Neuron (in vitro differentiated cells): ENCODE measurements around the gene C19orf18.
"Not testable (repeated sequence)": the region's sequence is repeated elsewhere in the genome, so short reads cannot be mapped to it uniquely, and the experiment has no call there.

Experiments used
- H2AFZ ChIP-seq: one replicate; pipeline ENCODE4 v1.6.1; 2013; ENCODE audit warnings: low read depth, mild to moderate bottlenecking, inconsistent platforms, low read length, moderate library complexity
- H3K27me3 ChIP-seq: one replicate; pipeline ENCODE4 v1.6.1; 2013; ENCODE audit warnings: low read length; ENCODE audit not compliant: insufficient read depth
- H3K36me3 ChIP-seq: one replicate; pipeline ENCODE4 v1.6.1; 2013; ENCODE audit warnings: low read length; ENCODE audit not compliant: insufficient read depth
- H3K4me1 ChIP-seq: one replicate; pipeline ENCODE4 v1.6.1; 2013; ENCODE audit warnings: low read length; ENCODE audit not compliant: insufficient read depth
- H3K4me3 ChIP-seq: 2 replicates; pipeline ENCODE4 v1.5.1; 2013; ENCODE audit warnings: mild to moderate bottlenecking, low read length, moderate library complexity
- H3K9me3 ChIP-seq: one replicate; pipeline ENCODE4 v1.6.1; 2013; ENCODE audit warnings: low read length

Gene C19orf18

GRCh38 chr19:57935731-57936130, 38.6 kb downstream of the C19orf18 start:
- H3K9me3 ChIP-seq: peaks cover 48% of the 10 kb centered on the region

GRCh38 chr19:57934820-57935665, 39.3 kb downstream of the C19orf18 start, which contains the start of gene ZNF418:
Gene ZNF418 (minus strand): TSS chr19:57935402. CDS start chr19:57933822, 1,580 bp downstream.
- Histone ChIP-seq H3K9me3 (peaks cover 53% of the 10 kb centered on the region), H3K27me3 (no peaks in the 10 kb centered on the region), H3K4me3 (peak within 1 kb of the TSS; percentile 85), H3K36me3 (peaks cover 36% of the 10 kb centered on the region), H3K4me1 (peaks cover 4% of the 10 kb centered on the region), H2AFZ (peak within 1 kb of the TSS; percentile 73)

More at GRCh38 chr19:57935731-57936130, 38.6 kb downstream of the C19orf18 start:
- Histone ChIP-seq H3K27me3 (no peaks in the 10 kb centered on the region), H3K4me3 (peak overlapping the region; percentile 85), H2AFZ (no peak overlapping the region), H3K36me3 (peaks cover 35% of the 10 kb centered on the region), H3K4me1 (peaks cover 4% of the 10 kb centered on the region)

- Histone ChIP-seq H3K4me1 (no peaks in the 10 kb centered on the region), H3K4me3 (no peak overlapping the region), H3K36me3 (peaks cover 84% of the 10 kb centered on the region), H2AFZ (no peak overlapping the region), H3K9me3 (peaks cover 83% of the 10 kb centered on the region), H3K27me3 (no peaks in the 10 kb centered on the region)
These were observed 46.7 kb downstream of the C19orf18 start for GRCh38 chr19:57927587-57927986.

GRCh38 chr19:57916168-57916995, 58.0 kb downstream of the C19orf18 start, which contains the start of gene ZNF417:
Gene ZNF417 (minus strand): TSS chr19:57916592. CDS start chr19:57916411, 181 bp downstream.
- peaks cover 26% of the 10 kb centered on the region for H3K9me3 ChIP-seq
- peak within 1 kb of the TSS; percentile 95 for H3K4me3 ChIP-seq
- peaks cover 11% of the 10 kb centered on the region for H3K4me1 ChIP-seq
- H3K36me3 ChIP-seq: peaks cover 51% of the 10 kb centered on the region
- not testable (repeated sequence) for H3K27me3 ChIP-seq
- peak within 1 kb of the TSS; percentile 12 for H2AFZ ChIP-seq

- no peaks in the 10 kb centered on the region for H3K27me3 ChIP-seq
These were observed 59.8 kb downstream of the C19orf18 start for GRCh38 chr19:57914531-57914930.

More at GRCh38 chr19:57914531-57914930, 59.8 kb downstream of the C19orf18 start:
- no peak overlapping the region for H2AFZ ChIP-seq
- peaks cover 24% of the 10 kb centered on the region for H3K9me3 ChIP-seq
- H3K36me3 ChIP-seq: peaks cover 43% of the 10 kb centered on the region
- no peak overlapping the region for H3K4me3 ChIP-seq
- peaks cover 11% of the 10 kb centered on the region for H3K4me1 ChIP-seq
